Measurements from ENCODE around the gene NMRAL1.

NMRAL1 gene

GRCh38 chr16:4472880-4473279 is 1.5 kb downstream of the NMRAL1 start:
- H2AFZ ChIP-seq (ENCODE audit: low read depth, low read length): no peak overlapping the region
- no peaks in the 10 kb centered on the region for H3K27me3 ChIP-seq (ENCODE audit: insufficient read depth, low read length)
- H3K36me3 ChIP-seq (ENCODE audit: insufficient read depth, low read length): no peaks in the 10 kb centered on the region
- no peaks in the 10 kb centered on the region for H3K4me1 ChIP-seq (ENCODE audit: insufficient read depth, low read length)
- no peaks in the 10 kb centered on the region for H3K9me3 ChIP-seq (ENCODE audit: low read length)
- no peak overlapping the region for H3K4me3 ChIP-seq (ENCODE audit: low read length)

- Histone ChIP-seq H2AFZ (ENCODE audit: low read depth, low read length) (no peak overlapping the region), H3K9me3 (ENCODE audit: low read length) (no peaks in the 10 kb centered on the region), H3K27me3 (ENCODE audit: insufficient read depth, low read length) (no peaks in the 10 kb centered on the region), H3K36me3 (ENCODE audit: insufficient read depth, low read length) (no peaks in the 10 kb centered on the region), H3K4me1 (ENCODE audit: insufficient read depth, low read length) (no peaks in the 10 kb centered on the region), H3K4me3 (ENCODE audit: low read length) (no peak overlapping the region)
Observed at GRCh38 chr16:4471869-4472268, 2.6 kb downstream of the NMRAL1 start.

- H3K9me3 ChIP-seq (ENCODE audit: low read length): no peaks in the 10 kb centered on the region
- H2AFZ ChIP-seq (ENCODE audit: low read depth, low read length): no peak overlapping the region
- no peaks in the 10 kb centered on the region for H3K36me3 ChIP-seq (ENCODE audit: insufficient read depth, low read length)
- no peak overlapping the region for H3K4me3 ChIP-seq (ENCODE audit: low read length)
- H3K4me1 ChIP-seq (ENCODE audit: insufficient read depth, low read length): no peaks in the 10 kb centered on the region
- H3K27me3 ChIP-seq (ENCODE audit: insufficient read depth, low read length): no peaks in the 10 kb centered on the region
Observed at GRCh38 chr16:4468972-4469371, 5.5 kb downstream of the NMRAL1 start.

GRCh38 chr16:4467916-4468315 is 6.5 kb downstream of the NMRAL1 start:
- Histone ChIP-seq H3K9me3 (ENCODE audit: low read length) (no peaks in the 10 kb centered on the region), H3K4me3 (ENCODE audit: low read length) (no peak overlapping the region), H3K27me3 (ENCODE audit: insufficient read depth, low read length) (no peaks in the 10 kb centered on the region), H3K4me1 (ENCODE audit: insufficient read depth, low read length) (no peaks in the 10 kb centered on the region), H3K36me3 (ENCODE audit: insufficient read depth, low read length) (no peaks in the 10 kb centered on the region), H2AFZ (ENCODE audit: low read depth, low read length) (no peak overlapping the region)

- Histone ChIP-seq H2AFZ (ENCODE audit: low read depth, low read length) (no peak overlapping the region), H3K4me1 (ENCODE audit: insufficient read depth, low read length) (peaks cover 3% of the 10 kb centered on the region), H3K4me3 (ENCODE audit: low read length) (no peak overlapping the region), H3K36me3 (ENCODE audit: insufficient read depth, low read length) (no peaks in the 10 kb centered on the region), H3K9me3 (ENCODE audit: low read length) (no peaks in the 10 kb centered on the region), H3K27me3 (ENCODE audit: insufficient read depth, low read length) (no peaks in the 10 kb centered on the region)
Observed at GRCh38 chr16:4465977-4466779, 8.2 kb downstream of the NMRAL1 start.

- Histone ChIP-seq H3K4me3 (ENCODE audit: low read length) (no peak overlapping the region), H3K36me3 (ENCODE audit: insufficient read depth, low read length) (no peaks in the 10 kb centered on the region), H3K27me3 (ENCODE audit: insufficient read depth, low read length) (no peaks in the 10 kb centered on the region), H2AFZ (ENCODE audit: low read depth, low read length) (no peak overlapping the region), H3K4me1 (ENCODE audit: insufficient read depth, low read length) (peaks cover 7% of the 10 kb centered on the region), H3K9me3 (ENCODE audit: low read length) (no peaks in the 10 kb centered on the region)
Observed at GRCh38 chr16:4463522-4464163, 10.8 kb downstream of the NMRAL1 start.

GRCh38 chr16:4461250-4462085 is 13.0 kb downstream of the NMRAL1 start:
- no peak overlapping the region for H3K4me3 ChIP-seq (ENCODE audit: low read length)
- H3K27me3 ChIP-seq (ENCODE audit: insufficient read depth, low read length): no peaks in the 10 kb centered on the region
- H3K36me3 ChIP-seq (ENCODE audit: insufficient read depth, low read length): peaks cover 10% of the 10 kb centered on the region
- H2AFZ ChIP-seq (ENCODE audit: low read depth, low read length): no peak overlapping the region
- peaks cover 7% of the 10 kb centered on the region for H3K4me1 ChIP-seq (ENCODE audit: insufficient read depth, low read length)
- no peaks in the 10 kb centered on the region for H3K9me3 ChIP-seq (ENCODE audit: low read length)

GRCh38 chr16:4460936-4461249 is 13.5 kb downstream of the NMRAL1 start:
- H3K4me3 ChIP-seq (ENCODE audit: low read length): no peak overlapping the region
- peaks cover 7% of the 10 kb centered on the region for H3K4me1 ChIP-seq (ENCODE audit: insufficient read depth, low read length)
- H3K27me3 ChIP-seq (ENCODE audit: insufficient read depth, low read length): no peaks in the 10 kb centered on the region
- H2AFZ ChIP-seq (ENCODE audit: low read depth, low read length): no peak overlapping the region
- peaks cover 16% of the 10 kb centered on the region for H3K36me3 ChIP-seq (ENCODE audit: insufficient read depth, low read length)
- H3K9me3 ChIP-seq (ENCODE audit: low read length): no peaks in the 10 kb centered on the region

- H3K27me3 ChIP-seq (ENCODE audit: insufficient read depth, low read length): no peaks in the 10 kb centered on the region
- H2AFZ ChIP-seq (ENCODE audit: low read depth, low read length): no peak overlapping the region
- peaks cover 48% of the 10 kb centered on the region for H3K36me3 ChIP-seq (ENCODE audit: insufficient read depth, low read length)
- peaks cover 1% of the 10 kb centered on the region for H3K4me1 ChIP-seq (ENCODE audit: insufficient read depth, low read length)
- H3K9me3 ChIP-seq (ENCODE audit: low read length): no peaks in the 10 kb centered on the region
- no peak overlapping the region for H3K4me3 ChIP-seq (ENCODE audit: low read length)
Observed at GRCh38 chr16:4455951-4456350, 18.5 kb downstream of the NMRAL1 start.

- H3K27me3 ChIP-seq (ENCODE audit: insufficient read depth, low read length): no peaks in the 10 kb centered on the region
- H3K36me3 ChIP-seq (ENCODE audit: insufficient read depth, low read length): peaks cover 57% of the 10 kb centered on the region
- H2AFZ ChIP-seq (ENCODE audit: low read depth, low read length): no peak overlapping the region
- H3K9me3 ChIP-seq (ENCODE audit: low read length): no peaks in the 10 kb centered on the region
- no peak overlapping the region for H3K4me3 ChIP-seq (ENCODE audit: low read length)
- no peaks in the 10 kb centered on the region for H3K4me1 ChIP-seq (ENCODE audit: insufficient read depth, low read length)
Observed at GRCh38 chr16:4455081-4455480, 19.3 kb downstream of the NMRAL1 start.

- H3K9me3 ChIP-seq (ENCODE audit: low read length): no peaks in the 10 kb centered on the region
- no peaks in the 10 kb centered on the region for H3K4me1 ChIP-seq (ENCODE audit: insufficient read depth, low read length)
- H3K4me3 ChIP-seq (ENCODE audit: low read length): no peak overlapping the region
- H3K36me3 ChIP-seq (ENCODE audit: insufficient read depth, low read length): peaks cover 58% of the 10 kb centered on the region
- no peaks in the 10 kb centered on the region for H3K27me3 ChIP-seq (ENCODE audit: insufficient read depth, low read length)
- H2AFZ ChIP-seq (ENCODE audit: low read depth, low read length): no peak overlapping the region
Observed at GRCh38 chr16:4454623-4455022, 19.8 kb downstream of the NMRAL1 start.

GRCh38 chr16:4452674-4453073 is 21.8 kb downstream of the NMRAL1 start:
- Histone ChIP-seq H2AFZ (ENCODE audit: low read depth, low read length) (no peak overlapping the region), H3K4me3 (ENCODE audit: low read length) (no peak overlapping the region), H3K36me3 (ENCODE audit: insufficient read depth, low read length) (peaks cover 63% of the 10 kb centered on the region), H3K4me1 (ENCODE audit: insufficient read depth, low read length) (no peaks in the 10 kb centered on the region), H3K9me3 (ENCODE audit: low read length) (no peaks in the 10 kb centered on the region), H3K27me3 (ENCODE audit: insufficient read depth, low read length) (no peaks in the 10 kb centered on the region)

GRCh38 chr16:4450931-4451519 is 23.4 kb downstream of the NMRAL1 start:
- Histone ChIP-seq H3K36me3 (ENCODE audit: insufficient read depth, low read length) (peaks cover 63% of the 10 kb centered on the region), H3K4me3 (ENCODE audit: low read length) (no peak overlapping the region), H3K4me1 (ENCODE audit: insufficient read depth, low read length) (no peaks in the 10 kb centered on the region), H2AFZ (ENCODE audit: low read depth, low read length) (no peak overlapping the region), H3K27me3 (ENCODE audit: insufficient read depth, low read length) (no peaks in the 10 kb centered on the region), H3K9me3 (ENCODE audit: low read length) (no peaks in the 10 kb centered on the region)
